ENCODE measurements around the gene MYADML2.
"Not testable (repeated sequence)": the region's sequence is repeated elsewhere in the genome, so short reads cannot be mapped to it uniquely, and the experiment has no call there.

MYADML2 gene

DNA sequence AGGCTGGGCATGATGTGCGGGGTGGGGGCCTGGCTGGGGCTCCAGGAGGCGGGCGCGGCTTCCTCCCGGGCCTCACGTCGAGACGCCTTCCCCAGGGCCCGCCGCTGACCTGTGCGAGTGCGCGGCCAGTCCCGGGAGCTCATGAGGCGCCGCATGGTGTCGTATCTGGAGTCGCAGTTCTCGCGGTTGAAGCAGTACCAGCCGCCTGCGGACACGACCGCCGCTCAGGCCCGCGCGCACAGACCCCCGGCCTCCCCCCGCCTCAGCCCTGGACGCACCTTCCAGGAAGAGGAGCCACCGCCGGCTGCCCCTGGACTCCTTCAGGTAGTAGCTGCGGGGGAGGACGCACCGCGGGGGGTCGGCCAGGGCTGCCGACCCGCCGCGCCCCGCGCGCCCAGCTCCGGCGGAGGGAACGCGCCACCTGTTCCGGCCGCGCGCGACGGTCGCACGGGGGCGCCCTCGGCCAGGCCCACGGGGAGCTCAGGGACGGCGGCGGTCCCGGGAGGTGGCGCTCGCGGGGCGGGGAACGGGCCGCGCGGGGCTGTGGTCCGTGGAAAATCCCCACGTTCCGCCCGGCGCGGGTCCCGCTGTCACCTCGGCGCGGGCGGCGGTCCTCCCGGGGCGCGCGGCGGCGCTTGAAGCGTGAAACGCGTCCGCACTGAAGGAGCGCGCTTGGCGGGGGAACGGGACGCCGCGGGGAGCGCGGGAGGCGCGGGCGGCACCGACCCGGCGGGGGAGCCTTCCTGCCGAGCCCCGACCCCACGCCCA lies 12.5 kb upstream of the MYADML2 start:
- peak; percentile 70 to 80 for DNase-seq (ENCODE audit: low read depth in 2 of 2)

DNA sequence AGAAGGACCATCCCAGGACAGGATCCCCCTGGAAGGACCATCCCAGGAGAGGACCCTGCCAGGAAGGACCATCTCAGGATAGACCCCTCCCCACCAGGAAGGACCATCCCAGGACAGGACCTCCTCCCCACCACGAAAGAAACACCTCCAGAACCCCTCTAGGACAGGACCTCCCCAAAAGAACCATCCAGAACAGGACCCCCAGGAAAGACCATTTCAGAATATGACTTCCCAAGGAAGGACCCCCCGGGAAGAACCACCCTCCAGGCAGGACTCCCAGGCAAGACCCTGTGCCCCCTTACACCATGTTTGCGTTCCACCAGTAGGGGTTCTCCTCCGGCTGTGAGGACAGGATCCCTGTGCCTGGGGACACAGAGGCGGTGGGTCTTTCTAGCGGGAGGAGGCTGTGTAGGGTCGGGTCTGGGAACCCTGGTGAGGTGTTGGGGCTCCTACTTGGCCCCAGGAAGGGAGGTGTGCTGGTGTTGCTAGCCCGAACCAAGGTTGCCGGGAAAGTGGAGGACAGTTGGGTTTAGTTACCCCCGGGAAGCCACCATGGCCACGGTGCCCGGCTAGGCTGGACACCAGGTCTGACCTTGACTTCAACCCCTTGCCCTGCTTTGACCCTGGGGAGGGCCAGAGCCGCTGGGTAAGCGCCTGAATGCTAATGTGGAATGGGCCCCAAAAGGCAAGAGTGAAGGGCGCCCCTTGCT lies 11.8 kb upstream of the MYADML2 start:
- DNase-seq (ENCODE audit: low read depth in 2 of 2), result no peak

DNA sequence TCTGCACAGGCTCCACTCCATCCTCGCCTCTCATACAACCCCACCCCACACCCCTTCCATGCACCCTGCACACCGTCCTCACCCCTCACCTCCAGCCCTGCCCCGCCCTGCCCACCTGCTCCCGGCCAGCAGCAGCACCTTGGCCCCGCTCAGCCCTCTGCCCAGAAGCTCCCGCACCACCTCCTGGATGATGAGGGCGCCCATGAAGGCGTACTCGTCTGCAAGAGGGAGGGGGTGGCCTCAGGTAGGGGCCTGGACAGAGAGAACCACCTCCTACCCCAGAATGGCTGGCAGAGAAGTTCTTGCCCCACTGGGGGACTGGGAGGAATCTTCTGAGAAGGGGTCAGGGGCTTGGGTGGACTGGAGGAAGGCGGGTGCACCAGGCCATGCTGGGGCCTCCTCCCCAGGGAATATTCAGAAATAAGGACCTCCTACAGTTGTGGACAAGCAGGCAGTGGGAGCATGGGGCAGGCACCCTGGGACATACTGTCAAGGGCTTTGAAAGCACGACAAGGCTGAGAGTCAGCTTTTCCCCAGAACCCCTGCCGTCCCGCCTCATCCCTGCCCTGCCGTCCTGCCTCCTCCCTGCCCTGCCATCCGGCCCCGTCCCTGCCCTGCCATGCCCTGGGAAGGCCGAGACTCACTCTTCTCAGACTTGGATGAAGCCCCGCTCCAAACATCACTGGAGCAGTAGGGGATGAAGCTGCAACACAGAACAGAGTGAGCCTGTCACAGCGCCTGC lies 10.8 kb upstream of the MYADML2 start:
- no peak for DNase-seq (ENCODE audit: low read depth in 2 of 2)

DNA sequence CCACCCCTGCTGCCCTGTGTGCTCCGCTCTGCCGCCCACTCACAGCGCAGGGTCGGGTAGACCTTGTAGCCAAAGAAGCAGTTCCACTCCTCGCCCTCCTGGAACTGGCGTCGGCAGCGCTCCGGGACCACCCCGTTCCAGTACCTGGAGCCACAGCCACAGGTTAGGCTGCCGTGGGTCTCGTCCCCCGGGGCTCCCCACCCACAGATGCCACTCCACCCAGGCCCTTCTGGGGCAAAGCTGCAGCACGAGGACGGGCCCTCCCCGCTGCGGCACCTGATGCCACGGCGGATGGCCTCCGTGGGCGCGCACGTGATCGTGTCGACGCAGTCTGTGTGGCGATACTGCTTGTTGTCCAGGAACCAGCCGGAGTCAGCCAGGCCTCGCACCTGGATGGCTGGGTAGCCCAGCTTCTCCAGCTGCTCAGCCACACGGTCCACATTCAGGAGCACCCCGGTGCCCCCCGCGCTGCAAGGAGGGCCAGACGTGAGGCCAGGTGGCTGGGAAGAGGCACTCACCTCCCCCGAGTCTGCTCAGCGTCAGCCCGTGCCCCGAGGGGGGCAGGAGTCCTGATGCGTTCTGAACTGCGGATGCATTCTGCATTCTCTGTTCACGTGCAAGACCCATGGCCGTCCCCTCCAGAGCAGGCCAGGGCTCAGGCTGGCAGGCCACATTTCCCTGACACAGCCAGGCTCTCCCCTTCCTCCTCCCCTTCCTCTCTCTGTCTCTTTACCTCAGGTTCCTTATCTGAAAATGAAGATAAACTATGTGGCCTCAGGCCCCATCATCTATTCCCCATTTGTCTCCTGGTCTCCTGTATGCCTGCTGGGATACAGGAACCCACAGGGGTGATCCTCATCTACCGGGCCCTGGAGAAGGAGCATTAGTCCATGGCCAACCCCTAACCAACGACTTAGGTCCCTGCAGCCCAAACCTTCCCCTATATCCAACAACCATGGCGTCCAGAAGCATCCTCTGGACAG lies 9.9 kb upstream of the MYADML2 start:
- no peak for DNase-seq (ENCODE audit: low read depth in 2 of 2)

DNA sequence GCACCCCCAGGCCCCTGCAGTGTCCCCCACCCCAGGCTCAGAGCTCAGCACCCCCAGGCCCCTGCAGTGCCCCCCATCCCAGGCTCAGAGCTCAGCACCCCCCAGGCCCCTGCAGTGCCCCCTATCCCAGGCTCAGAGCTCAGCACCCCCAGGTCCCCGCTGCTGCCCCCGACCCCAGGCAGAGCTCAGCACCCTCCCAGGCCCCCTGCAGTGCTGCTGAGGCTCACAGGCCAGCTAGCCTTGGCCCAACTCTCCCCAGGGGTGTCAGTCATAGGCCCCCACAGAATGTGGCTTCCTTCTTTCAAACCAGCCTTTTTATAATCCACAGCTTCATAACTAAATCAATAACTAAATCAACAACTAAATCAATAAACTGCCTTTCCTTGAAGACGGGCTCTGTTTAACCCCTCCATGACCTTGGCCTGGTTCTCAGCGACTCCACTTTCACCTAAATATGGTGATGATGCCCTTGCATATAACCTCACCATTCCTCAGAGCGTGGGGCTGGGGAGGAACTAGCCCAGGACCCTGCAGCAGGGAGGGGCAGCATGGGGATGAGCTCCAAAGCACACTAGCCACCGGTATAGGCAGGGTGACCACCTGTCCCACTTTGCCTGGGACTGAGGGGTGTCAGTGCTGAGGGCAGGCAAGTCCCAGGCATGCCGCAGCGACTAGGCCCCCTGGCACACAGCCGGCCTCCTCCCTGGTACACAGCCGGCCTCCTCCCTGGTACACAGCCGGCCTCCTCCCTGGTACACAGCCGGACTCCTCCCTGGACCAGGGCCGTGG lies 8.9 kb upstream of the MYADML2 start:
- DNase-seq (ENCODE audit: low read depth in 2 of 2), result no peak

DNA sequence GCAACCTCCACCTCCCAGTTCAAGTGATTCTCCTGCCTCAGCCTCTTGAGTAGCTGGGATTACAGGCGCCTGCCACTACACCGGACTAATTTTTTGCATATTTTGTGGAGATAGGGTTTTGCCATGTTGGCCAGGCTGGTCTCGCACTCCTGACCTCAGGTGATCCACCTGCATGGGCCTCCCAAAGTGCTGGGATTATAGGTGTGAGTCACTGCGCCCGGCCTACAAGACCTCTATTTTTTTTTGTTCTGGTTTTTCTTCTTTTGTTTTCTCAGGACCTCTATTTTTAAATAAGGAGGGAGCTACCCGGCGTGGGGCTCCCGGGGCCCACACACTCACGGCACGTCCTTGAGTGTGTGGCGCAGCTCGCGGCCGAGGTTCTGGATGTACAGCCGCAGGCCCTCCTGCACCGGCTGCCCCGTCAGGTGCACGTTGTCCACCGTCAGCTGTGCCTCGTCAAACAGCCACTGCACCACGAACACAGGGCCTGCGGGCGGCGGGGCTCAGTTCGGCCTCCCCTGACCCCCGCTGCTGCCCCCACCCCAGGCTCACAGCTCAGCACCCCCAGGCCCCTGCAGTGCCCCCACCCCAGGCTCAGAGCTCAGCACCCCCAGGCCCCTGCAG lies 8.1 kb upstream of the MYADML2 start:
- no peak for DNase-seq (ENCODE audit: low read depth in 2 of 2)

DNA sequence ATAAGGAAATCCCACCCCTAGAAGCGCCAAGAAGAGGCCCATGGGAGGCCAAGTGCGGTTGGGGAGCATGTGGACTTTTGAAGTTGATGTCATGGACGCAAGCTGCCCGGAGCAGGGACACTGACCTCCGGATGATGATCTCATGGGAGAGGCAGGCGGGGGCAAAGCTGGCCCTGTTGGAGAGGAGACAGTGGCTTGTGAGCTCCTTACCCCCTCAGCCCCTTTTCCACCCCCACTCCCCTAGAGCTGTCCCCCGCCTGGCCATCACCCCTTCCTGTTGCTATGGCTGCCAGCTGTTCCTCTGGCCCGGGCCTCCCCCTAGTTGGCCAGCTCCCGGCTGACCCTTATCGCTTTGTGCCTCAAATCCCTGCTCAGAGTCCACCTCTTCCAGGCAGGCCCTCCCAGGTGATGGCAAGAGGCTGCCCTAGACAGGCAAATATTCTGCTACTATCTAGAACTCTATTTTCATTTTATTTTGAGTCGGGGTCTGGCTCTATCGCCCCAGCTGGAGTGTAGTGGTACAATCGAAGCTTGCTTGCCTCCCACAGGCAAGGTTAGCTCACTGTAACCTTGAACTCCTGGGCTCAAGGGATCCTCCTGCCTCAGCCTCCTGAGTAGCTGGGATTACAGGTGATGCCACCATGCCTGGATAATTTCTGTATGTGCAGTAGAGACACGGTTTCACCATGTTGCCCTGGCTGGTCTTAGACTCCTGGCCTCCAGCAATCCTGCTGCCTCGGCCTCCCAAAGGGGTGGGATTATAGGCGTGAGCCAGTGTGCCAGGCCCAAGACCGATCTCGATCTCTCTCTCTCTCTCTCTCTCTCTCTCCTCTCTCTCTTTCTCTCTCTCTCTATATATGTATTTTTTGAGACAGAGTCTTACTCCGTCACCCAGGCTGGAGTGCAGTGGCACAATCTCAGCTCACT lies 7.4 kb upstream of the MYADML2 start:
- DNase-seq (ENCODE audit: low read depth in 2 of 2), result no peak

DNA sequence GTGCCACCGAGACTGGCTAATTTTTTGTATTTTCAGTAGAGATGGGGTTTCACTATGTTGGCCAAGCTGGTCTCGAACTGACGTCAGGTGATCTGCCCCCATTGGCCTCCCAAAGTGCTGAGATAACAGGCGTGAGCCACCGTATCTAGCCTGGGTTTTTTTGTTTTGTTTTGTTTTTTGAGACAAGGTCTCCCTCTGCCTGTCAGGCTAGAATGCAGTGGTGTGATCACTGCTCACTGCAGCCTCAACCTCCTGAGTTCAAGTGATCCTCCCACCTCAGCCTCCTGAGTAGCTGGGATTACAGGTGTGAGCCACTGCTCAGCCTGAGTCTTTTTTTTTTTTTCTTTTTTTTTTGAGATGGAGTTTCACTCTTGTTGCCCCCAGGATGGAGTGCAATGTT lies 6.4 kb upstream of the MYADML2 start:
- not testable (repeated sequence) for DNase-seq (ENCODE audit: low read depth in 2 of 2)

DNA sequence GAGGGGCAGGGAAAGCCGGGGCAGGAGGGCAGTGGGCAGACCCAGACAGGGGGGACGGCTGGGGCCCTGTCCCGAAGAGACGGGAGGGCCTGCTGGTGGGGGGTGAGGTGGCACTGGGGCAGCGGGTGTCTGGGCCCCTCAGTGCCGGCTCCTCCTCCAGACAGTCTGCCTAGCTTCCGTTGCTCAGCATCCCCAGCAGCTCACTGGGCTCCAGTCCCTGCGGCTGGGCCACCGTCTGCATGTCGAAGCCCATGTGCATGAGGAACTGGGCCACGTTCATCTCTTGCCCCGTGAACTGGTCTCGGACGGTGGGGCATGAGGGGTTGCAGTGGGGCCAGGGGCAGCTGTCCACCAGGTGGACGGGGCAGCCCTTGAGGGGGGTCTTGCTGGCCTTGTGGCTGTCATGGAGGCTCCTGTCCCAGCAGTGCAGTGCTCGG lies 5.8 kb upstream of the MYADML2 start:
- no peak for DNase-seq (ENCODE audit: low read depth in 2 of 2)

DNA sequence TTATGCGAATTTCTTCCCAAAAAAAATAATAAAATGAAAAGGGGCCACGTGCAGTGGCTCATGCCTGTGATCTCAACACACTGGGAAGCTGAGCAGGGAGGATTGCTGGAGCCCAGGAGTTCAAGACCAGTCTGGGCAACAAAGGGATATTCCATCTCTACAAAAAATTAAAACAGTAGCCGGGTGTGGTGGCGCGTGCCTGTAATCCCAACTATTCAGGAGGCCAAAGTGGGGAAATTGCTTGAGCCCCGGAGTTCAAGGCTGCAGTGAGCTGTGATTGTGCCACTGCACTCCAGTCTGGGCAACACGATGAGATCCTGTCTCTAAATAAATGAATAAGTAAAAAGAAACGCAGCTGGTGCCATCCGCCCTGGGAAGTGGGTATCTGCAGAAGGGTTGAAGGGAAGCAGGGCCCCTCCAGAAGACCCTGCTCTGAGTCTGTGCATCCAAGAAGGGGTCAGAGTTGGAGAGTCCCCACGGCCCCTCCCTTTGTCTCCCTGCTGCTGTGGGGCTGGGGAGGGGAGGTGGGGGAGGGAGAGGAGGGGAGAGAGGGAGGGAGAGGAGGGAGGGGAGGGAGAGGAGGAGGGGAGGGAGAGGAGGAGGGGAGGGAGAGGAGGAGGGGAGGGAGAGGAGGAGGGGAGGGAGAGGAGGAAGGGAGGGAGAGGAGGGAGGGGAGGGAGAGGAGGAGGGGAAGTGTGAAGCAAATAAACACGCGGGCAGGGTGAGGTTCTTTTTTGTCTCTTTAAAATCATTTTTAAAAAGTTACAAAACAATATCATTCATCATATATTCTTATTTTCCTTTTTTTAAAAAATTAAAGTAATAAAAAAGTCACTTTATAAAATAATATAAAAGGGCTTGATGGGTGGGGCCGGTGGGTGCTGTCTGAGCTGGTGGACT lies 5.0 kb upstream of the MYADML2 start:
- DNase-seq (ENCODE audit: low read depth in 2 of 2), result no peak

DNA sequence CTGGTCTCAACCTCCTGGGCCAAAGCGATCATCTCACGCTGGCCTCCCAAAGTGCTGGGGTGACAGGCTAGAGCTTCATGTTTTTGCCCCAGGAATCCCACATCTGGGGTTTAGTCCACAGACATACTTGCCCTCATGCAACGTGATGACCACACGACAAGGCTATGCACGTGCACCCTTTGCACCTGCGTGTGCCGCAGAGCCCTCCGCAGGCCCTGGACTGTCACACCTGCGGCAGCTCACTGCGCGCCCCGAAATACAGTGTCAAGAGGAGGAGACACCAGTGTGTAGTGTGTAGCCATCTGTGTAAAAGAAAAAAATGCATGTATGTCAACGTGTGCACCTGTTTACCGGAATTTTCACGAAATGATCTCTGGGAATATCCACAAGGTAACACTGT lies 3.5 kb upstream of the MYADML2 start:
- no peak for DNase-seq (ENCODE audit: low read depth in 2 of 2)

DNA sequence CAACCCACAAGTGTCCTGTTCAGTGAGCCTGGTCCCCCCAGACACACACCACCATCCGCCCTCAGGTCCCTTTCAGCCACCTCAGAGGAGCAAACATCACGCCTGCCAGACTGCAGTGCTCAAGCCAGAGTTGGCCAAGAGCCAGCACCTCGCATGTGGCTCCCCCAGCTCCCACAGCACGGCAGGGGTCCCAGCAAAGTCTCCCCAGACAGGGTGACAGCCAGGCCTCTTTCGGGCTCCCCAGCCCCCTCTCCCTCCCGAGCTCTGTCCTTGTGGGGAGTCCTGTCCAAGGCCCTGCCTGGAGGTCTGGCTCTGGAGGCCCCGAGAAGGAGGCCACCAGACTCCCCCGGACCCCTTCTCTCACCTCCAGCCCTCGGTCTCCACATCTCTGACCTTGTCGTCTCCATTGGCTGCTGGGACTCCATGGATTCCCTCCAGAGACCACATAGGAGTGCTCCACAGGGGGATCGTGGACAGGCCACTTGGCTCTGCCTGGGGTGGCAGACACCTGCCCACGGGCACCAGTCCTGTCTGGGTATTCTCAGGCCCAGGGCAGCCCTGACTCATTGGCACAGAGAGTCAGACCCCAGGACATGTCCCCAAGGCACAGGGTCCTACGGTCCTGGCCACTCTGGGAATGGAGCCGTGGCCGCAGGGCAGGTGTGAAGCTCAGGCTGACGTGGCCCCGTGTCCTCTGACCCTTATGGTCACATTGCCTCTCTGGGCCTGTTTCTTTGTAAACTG lies 1.8 kb upstream of the MYADML2 start:
- no peak for DNase-seq (ENCODE audit: low read depth in 2 of 2)

DNA sequence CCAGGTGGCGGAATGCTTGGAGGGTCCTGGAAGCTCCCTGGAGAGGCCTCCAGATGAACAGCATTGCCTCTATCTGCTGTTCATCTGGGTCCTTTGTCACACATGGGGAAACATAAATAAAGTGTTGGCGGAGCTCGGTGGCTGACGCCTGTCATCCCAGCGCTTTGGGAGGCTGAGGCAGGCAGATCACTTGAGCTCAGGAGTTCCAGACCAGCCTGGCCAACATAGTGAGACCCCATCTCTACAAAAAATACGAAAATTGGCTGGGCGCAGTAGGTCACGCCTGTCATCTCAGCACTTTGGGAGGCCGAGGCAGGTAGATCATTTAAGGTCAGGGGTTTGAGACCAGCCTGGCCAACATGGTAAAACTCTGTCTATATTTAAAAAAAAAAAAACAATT lies 2.2 kb downstream of the MYADML2 start:
- DNase-seq (ENCODE audit: low read depth in 2 of 2), result no peak

DNA sequence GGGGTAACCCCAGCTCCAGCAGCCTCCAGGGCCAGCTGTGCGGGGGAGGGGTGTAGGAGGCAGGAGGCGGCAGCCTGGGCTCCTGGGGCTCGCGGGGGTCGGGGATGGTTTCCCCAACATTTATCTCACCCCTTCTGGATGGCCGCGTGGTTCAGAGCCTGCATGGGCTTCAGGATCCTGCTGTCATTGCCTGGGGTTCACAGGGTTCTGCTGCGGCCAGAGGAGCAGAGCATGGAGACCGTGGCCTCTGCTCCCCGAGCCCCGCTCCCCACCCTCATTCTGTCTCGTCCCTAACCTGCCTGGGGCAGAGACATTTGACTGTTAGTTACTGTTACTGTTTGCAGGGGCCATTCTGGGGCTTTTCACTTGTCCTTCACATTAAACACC lies 4.9 kb downstream of the MYADML2 start:
- DNase-seq (ENCODE audit: low read depth in 2 of 2), result no peak

DNA sequence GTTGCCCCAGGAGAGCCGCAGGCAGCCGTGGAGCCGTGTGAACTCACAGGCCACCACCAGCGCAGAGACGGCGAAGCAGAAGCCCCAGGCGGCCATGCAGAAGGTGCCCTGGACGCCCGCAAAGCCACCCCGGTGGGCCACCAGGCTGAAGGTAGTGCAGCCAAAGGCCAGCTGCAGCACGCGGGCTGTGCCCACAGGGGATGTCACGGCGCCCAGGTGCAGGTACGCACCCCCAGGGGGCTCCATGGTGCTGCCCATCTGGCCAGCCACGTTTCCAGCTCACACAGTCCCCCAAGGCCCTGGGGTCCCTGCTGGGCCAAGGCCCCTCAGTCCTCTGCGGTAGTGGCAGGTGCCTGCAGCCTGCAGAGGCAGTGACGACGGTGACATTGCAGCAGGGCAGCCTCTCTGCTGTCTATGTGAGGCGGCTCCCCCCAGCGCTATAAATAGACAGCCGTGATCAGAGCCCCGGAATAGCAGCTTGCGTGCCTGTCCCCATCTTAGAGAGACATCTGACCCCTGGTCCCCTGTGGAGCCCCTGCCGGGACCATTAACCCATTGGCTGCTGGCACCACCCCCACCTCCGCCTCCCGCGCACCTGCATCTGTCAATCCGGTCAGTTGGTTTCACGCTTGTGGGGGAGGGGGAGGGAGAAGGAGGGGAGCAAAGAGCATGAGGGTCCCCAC lies 5.4 kb downstream of the MYADML2 start:
- no peak for DNase-seq (ENCODE audit: low read depth in 2 of 2)

DNA sequence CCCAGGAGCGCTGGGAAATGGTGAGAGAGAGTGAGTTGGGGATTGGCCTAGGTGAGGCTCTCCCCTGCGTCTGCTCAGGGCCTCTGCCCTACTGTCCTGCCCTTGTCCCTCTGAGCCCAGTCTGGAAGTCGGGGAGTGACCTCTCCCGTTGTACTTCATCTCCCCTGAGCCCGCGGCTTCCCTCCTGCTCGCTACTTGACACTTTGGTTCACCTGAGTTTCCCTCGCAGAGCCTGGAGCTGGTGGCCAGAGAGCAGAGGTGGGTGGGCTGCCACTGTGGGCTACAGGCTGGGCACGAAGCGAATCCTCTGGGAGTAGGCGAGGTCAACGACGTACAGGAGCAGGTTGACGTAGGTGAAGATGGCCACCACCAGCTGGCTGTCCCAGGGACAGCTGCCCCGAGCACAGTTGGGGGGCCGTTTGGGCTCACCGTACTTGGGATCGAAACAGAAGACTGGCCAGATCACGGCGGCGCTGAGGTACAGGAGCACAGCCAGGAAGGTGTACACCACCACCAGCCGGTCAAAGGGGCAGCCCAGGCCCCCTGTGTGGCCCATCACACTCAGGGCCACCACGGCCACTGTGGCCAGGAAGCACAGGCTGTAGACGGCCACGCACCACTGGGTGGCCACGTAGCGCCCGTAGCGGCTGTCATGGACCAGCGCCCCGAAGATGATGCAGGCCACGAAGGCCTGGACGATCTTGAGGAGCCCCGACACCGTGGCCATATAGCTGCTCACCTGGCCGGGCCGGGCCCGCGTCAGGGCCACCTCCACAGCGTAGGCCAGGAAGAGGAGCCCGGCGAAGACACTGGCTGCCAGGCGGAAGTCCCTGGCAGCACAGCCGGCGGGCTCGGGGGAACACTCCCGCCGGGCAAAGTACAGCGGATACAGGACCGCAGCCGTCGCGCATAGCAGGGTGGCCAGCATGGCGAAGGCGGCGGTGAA lies 6.2 kb downstream of the MYADML2 start:
- DNase-seq (ENCODE audit: low read depth in 2 of 2), result no peak
